ENCODE results near the gene FOXG1. TPM values are rescaled to one million over a fixed set of nuclear protein-coding genes. Genes with fewer than 3 reads are reported as not detected.
A peak's percentile ranks its signal among the peaks of the same experiment; 100 is the strongest.

Gene FOXG1
- total RNA-seq, 4 donors from 2014 or later, result not detected

DNA sequence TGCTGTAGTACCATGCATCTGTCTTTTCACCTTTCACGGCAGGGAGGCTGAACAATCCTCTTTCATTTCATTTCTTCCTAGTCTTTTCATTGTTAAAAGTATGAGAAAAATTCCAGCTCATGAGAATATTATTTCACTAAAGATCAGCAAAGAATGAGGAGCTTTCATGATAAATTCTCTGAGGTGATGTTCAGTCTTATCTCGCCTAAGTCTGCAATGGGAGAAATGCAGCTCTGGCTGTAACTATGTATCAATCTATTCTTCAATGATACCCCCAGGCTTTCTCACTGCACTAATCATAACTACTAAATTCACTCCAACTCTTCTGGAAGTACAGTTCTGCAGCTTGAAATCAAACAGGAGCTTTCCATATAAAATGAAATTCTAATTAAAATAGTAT lies 15.7 kb downstream of the FOXG1 start:
- intact Hi-C loops (cut with DNase I; ENCODE audit: low total_unique reads), result no loop called here
- H3K4me3 ChIP-seq, result no peak overlapping the region
- no peaks in the 10 kb centered on the region for H3K9me3 ChIP-seq
- H3K36me3 ChIP-seq, result no peaks in the 10 kb centered on the region
- H3K27ac ChIP-seq, result no peak overlapping the region
- TF ChIP-seq POLR2A (IDR thresholded peaks at IDR 0.05), result no peak
- TF ChIP-seq, protein P1, sequence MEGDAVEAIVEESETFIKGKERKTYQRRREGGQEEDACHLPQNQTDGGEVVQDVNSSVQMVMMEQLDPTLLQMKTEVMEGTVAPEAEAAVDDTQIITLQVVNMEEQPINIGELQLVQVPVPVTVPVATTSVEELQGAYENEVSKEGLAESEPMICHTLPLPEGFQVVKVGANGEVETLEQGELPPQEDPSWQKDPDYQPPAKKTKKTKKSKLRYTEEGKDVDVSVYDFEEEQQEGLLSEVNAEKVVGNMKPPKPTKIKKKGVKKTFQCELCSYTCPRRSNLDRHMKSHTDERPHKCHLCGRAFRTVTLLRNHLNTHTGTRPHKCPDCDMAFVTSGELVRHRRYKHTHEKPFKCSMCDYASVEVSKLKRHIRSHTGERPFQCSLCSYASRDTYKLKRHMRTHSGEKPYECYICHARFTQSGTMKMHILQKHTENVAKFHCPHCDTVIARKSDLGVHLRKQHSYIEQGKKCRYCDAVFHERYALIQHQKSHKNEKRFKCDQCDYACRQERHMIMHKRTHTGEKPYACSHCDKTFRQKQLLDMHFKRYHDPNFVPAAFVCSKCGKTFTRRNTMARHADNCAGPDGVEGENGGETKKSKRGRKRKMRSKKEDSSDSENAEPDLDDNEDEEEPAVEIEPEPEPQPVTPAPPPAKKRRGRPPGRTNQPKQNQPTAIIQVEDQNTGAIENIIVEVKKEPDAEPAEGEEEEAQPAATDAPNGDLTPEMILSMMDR (IDR thresholded peaks at IDR 0.05), result no peak
- peaks cover 0 to 8% of the 10 kb centered on the region in 2 donors for H3K4me1 ChIP-seq
- no peak for DNase-seq
- H3K27me3 ChIP-seq, result peaks cover 0 to 75% of the 10 kb centered on the region in 2 donors

DNA sequence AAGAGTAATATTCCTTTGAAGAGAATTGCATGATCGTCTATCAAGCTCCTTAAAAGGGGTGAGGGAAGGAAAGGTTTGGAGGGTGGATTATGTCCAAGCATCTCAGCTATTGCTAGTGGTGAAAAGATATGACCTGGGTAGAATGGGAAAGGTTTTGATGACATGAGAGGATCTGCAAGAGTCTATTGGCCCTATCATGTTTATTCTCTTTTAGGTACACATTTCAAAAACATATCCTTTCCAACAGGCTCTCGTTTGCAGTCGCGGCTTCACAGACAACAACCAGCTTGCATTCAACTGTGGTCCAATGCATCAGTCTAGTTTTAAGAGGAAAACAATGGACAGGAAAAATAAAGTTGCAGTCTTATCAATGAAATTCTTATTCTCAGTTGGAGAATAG lies 17.1 kb downstream of the FOXG1 start:
- peaks cover 0 to 62% of the 10 kb centered on the region in 2 donors for H3K27me3 ChIP-seq
- TF ChIP-seq, protein P1 (IDR thresholded peaks at IDR 0.05), result no peak
- TF ChIP-seq POLR2A (IDR thresholded peaks at IDR 0.05), result no peak
- H3K9me3 ChIP-seq, result no peaks in the 10 kb centered on the region
- no peak for DNase-seq
- intact Hi-C loops (cut with DNase I; ENCODE audit: low total_unique reads), result no loop called here
- no peak overlapping the region for H3K27ac ChIP-seq
- no peaks in the 10 kb centered on the region for H3K36me3 ChIP-seq
- H3K4me3 ChIP-seq, result no peak overlapping the region
- peaks cover 0 to 8% of the 10 kb centered on the region in 2 donors for H3K4me1 ChIP-seq

GRCh38 chr14:28784096-28785048 lies 17.8 kb downstream of the FOXG1 start:
- no peak overlapping the region for H3K27ac ChIP-seq
- H3K4me3 ChIP-seq, result no peak overlapping the region
- H3K36me3 ChIP-seq, result no peaks in the 10 kb centered on the region
- H3K27me3 ChIP-seq, result peaks cover 0 to 55% of the 10 kb centered on the region in 2 donors
- intact Hi-C loops (cut with DNase I; ENCODE audit: low total_unique reads), result no loop called here
- no peak for DNase-seq
- peaks cover 0 to 8% of the 10 kb centered on the region in 2 donors for H3K4me1 ChIP-seq
- H3K9me3 ChIP-seq, result no peaks in the 10 kb centered on the region
- TF ChIP-seq, protein P1 (IDR thresholded peaks at IDR 0.05), result no peak
- TF ChIP-seq POLR2A (IDR thresholded peaks at IDR 0.05), result no peak

- TF ChIP-seq, protein P1 (IDR thresholded peaks at IDR 0.05), result no peak
- no peak for TF ChIP-seq POLR2A (IDR thresholded peaks at IDR 0.05)
- Histone ChIP-seq H3K36me3 (no peaks in the 10 kb centered on the region), H3K4me3 (peak overlapping the region in 1 of 2 donors; percentile 1), H3K27ac (no peak overlapping the region), H3K4me1 (peaks cover 0 to 8% of the 10 kb centered on the region in 2 donors), H3K9me3 (no peaks in the 10 kb centered on the region), H3K27me3 (peaks cover 0 to 48% of the 10 kb centered on the region in 2 donors)
- DNase-seq, result no peak
- intact Hi-C loops (cut with DNase I; ENCODE audit: low total_unique reads), result no loop called here
Observed at GRCh38 chr14:28785096-28785952, 18.7 kb downstream of the FOXG1 start.
